ENCODE data around the gene KRTAP1-1.
"Not testable (repeated sequence)": the region's sequence is repeated elsewhere in the genome, so short reads cannot be mapped to it uniquely, and the experiment has no call there.

KRTAP1-1 gene, protein sequence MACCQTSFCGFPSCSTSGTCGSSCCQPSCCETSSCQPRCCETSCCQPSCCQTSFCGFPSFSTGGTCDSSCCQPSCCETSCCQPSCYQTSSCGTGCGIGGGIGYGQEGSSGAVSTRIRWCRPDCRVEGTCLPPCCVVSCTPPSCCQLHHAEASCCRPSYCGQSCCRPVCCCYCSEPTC

DNA sequence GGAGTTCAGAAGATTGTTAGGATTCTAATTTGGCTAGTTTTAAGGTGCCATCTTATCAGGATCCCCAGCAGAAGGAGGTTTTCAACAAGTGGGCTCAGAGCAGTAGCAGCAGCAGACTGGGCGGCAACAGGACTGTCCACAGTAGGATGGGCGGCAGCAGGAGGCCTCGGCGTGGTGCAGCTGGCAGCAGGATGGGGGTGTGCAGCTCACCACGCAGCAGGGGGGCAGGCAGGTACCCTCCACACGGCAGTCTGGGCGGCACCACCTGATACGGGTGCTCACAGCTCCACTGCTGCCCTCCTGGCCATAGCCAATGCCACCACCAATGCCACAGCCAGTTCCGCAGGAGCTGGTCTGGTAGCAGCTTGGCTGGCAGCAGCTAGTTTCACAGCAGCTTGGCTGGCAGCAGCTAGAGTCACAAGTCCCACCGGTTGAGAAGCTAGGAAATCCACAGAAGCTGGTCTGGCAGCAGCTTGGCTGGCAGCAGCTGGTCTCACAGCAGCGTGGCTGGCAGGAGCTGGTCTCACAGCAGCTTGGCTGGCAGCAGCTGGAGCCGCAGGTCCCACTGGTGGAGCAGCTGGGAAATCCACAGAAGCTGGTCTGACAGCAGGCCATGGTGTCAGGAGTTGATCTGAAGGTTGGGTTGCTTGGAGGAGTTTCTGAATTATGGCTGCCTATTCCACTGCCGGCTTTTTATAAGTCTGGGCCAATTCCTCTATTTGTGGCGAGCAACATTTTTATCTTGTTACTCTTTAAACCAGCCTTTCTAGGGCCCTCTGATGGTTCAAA, at the start of gene KRTAP1-1:
Gene KRTAP1-1, minus strand, starts transcription at position 668 of the 789 bp plus-strand sequence. Its CDS starts 53 bp downstream, at position 615.
- not testable (repeated sequence) for DNase-seq

DNA sequence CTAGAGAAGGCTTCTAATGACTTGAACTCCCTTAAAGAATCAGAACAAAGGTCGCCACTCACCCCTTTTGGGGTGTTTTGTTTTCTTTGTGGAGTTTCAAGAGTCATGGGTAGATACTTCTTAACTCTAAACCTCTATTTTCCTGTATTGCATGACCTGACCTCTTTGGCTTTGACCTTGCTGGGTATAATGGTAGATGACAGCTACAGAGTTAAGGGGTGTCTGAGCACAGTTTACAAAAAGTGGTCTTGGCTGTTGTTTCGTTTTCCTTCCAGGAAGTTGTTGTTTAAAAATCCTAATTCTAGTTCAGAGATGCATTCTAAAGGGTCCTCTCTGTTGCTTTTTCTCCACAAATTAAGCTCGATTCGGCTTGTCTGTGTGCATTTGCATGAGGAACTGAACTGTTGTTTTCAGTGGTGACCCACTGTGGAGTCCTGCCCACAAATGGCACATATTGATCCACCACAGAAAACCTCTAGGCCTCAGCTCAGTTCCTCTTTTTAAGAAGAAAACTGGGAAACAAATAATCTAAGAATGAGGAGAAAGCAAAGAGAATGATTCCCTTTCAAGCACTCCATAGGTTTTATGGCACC, 47.6 kb upstream of the KRTAP1-1 start:
- not testable (repeated sequence) for DNase-seq

DNA sequence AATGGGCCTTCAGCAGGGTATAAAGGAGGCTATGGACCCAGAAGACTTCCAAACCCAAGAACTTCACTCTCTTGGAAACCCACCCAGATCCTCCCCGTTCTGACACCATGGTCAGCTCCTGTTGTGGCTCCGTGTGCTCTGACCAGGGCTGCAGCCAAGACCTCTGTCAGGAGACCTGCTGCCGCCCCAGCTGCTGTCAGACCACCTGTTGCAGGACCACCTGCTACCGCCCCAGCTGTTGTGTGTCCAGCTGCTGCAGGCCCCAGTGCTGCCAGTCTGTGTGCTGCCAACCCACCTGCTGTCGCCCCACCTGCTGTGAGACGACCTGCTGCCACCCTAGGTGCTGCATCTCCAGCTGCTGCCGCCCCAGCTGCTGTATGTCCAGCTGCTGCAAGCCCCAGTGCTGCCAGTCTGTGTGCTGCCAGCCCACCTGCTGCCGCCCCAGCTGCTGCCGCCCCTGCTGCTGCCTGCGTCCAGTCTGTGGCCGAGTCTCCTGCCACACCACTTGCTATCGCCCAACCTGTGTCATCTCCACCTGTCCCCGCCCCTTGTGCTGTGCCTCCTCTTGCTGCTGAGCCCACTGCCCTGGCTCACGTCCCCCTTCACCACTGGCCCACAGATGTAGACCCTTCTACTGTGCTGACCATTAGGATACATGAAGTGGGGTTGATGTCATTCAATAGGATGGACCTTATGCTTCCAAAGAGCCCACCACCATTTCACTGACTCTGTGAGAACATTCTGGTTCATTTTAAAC, 43.0 kb upstream of the KRTAP1-1 start, which contains the start of gene KRTAP4-7:
Gene KRTAP4-7, plus strand, starts transcription at position 51 of the 757 bp plus-strand sequence. Its CDS starts 57 bp downstream, at position 108.
- DNase-seq, result not testable (repeated sequence)

DNA sequence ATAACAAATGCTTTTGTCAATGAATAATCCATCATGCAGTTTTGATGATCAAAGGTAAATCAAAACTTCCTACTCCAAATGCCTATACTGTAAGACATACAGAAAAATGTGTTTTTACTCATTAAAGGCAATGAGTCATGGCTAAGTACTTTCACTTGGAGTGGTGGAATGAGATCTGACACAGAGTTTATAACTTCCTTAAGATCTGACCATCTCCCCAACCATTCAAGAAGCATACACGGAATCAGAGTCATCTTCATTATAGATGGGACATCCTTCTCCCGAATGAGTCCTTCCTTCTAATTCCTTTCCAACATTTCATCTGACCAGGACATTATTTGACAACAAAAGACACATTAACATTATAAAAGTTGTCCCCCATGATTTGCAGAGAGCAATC, 42.2 kb upstream of the KRTAP1-1 start:
- DNase-seq, result not testable (repeated sequence)

DNA sequence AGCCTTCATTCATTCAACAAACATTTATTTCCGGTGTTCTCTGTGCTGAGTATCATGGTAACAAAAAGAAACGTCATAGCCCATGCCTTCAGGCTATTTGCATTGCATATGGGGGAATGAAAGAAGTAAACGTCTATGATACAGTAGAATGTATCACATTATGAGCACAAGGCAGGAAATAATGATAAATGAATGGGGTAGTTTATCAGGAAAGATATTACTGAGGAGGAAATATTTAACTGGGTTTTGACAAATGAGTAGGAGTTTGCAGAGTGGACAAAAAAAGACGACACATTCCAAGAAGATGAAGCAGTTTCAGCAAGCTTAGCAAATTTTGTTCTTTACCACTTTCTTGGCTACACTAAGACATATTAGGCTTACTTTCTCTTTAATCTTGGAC, 41.4 kb upstream of the KRTAP1-1 start:
- DNase-seq, result peak; percentile 45

DNA sequence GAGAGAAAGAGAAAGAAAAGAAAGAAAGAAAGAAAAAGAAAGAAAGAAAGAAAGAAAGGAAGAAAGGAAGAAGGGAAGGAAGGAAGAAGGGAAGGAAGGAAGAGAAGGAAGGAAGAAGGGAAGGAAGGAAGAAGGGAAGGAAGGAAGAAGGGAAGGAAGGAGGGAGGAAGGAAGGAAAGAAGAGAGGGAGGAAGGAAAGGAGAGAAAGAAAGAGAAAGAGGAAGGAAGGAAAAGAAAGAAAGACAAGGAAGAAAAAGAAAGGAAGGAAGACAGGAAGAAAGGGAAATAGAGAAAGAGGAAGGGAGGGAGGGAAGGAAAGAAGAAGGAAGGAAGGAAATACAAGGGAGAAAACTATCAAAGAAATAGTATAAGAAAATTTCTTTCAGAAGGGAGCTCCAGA, 35.5 kb upstream of the KRTAP1-1 start:
- DNase-seq, result no peak

DNA sequence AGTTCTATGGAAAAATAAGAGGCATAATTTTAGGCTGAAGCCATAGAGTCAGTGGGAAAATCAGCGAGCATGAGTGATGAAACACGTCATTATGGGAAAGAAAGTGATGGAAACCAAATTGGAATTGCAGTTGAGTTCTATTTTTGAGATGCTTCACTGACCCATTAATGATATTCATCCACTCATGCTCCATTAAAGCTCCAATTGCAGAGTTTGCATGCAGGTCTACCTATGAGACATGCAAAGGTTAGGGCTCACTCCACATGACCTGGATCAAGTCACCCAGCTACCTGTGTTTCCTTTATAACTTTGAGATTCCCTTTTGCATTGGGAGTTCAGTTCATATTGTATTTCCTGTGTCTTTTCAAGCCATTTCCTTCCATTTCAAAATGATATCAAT, 32.4 kb upstream of the KRTAP1-1 start:
- no peak for DNase-seq

DNA sequence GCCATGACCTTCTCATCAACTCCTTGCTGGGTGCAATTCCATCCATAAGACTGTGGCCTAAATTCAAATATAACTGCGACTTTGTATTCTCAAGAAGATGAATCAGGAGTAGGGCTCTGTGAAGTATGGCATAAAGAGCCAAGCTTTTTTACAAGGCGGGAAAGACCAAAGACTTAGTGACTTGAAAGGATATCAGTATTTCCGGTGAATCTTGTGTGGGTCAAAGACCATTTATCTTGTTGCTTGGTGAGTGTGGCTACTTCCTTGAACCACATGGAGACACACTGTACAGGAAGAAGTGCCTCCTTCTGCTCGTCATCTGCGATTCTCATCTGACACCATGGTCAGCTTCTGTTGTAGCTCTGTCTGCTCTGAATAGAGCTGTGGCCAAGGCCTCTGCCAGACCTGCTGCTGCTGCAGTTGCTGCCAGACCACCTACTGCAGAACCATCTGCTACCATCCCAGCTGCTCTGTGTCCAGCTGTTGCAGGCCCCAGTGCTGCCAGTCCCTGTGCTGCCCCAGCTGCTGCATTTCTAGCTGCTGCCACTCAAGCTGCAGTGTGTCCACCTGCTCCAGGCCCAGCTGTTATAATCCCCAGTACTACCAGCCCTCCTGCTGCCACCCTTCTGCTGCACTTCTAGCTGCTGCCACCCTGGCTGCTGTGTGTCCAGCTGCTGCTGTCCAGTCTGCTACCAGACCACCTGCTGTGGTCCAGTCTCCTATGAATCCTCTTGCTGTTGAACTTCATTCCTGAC, 30.5 kb upstream of the KRTAP1-1 start:
- no peak for DNase-seq

DNA sequence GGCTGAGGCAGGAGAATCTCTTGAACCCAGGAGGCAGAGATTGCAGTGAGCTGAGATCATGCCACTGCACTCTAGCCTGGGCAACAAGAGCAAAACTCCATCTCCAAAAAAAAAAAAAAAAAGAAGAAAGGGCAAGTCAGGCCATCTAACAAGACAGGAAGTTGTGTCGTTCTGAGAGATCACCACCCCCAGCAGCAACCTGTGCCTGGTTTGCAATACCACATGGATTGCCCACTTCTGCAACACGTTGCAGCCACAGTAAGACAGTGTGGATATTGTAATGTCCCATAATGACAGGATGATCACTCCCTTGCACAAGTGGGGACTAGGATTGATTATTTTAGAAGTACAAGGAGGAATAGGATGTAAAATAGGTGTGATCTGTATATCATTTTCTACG, 27.8 kb upstream of the KRTAP1-1 start:
- no peak for DNase-seq

DNA sequence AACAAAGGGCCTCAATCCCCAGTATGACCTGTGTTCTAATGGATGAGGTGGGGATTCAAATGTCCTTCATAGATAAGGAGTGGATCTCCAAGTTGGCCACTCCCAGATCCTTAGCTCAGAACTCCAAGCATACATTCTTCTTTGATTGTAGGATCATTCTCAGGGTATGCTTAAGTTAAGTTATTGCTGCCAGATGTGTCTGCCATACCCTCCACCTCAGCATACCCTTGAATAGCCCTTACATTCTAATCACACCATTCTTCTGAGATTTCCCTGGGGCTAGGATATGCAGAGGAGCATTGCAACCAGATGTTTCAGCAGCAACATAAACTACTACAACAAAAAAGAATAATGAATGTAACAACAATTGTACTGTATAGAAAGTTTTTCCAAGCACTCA, 26.0 kb upstream of the KRTAP1-1 start:
- DNase-seq, result no peak

DNA sequence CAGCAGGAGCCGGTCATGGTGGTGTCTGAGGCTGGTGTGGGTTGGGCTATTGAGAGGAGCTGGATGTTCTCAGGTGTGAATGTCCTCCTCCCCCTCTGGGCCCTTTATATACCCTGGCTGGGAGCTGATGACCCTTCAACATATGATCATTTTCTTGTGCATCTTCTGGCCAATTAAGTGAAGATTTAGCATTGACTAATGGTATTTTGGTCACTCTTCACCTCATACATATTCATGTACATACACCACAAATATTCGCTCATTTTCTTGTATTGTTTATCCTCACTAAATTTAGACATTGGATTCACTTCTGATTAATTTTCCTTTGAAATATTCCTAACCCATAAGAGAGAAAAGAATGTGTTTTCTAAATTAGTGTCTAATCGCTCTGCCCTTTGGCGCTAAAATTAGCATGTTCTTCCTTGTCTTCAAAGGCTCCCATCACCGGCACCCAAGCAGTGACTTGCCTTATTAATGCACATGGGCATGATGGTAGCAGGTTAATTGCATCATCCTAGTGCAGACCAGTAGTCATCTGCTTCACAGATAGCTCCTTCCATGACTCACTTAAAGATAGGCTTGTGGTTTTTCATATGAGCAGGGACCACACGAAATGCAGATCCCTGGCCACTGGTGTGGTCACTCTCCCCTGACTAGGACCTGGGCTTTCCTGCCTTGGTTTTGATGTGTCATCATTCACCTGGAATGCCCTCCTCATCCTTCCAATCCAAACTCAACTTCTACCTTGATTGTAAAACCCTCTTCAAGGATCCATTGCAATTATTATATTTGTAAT, 24.8 kb upstream of the KRTAP1-1 start, which contains the start of gene KRTAP2-4:
Gene KRTAP2-4, minus strand, starts transcription at position 51 of the 796 bp plus-strand sequence. Its CDS starts 34 bp downstream, at position 17.
- no peak for DNase-seq

DNA sequence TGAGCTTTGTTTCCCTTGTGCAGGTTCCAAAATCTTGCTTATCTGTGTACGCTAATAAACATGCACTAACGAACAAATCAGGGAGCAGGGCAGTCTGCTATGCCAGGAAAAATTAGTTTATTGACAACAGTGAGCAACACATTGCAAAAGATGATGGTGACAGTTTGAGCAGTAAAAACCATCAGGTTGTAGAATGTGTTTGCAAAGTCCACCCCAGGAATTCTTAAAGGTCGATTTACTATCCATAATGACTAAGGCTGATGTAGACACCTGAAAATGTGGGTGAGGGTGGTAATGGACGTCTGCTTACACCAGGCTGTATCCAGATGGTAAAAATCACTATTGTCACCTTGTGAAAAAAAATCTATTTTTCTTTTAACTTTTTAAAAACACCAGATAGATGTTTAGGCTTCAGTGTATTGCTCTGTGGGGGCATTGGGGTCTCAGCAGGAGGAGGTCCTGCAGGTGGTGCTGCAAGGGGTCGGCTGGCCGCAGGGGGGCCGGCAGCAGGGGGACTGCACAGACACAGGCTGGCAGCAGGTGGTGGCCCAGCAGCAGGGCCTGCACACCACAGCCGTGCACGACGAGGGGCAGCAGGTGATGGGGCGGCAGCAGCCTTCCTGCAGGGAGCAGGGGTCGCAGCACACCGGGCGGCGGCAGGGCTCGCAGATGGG, 23.9 kb upstream of the KRTAP1-1 start:
- DNase-seq, result not testable (repeated sequence)

DNA sequence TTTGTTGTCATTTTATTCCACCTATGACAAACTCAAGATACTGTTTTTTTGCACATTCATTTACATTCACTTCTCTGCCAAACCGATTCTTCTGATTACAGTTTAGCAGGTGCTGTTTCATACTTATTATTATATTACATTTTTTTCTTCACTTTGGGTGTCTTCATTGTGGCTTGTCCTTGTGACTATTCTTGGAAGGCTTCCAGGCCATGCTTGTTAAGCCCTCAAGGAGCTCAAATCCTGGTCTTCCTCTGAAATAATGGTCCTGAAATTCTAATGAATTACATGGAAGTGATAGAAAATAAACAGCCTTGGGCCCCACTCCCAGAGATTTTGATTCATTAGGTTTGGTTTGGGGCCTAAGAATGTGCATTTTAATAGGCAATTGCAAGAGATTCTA, 23.1 kb upstream of the KRTAP1-1 start:
- DNase-seq, result no peak

DNA sequence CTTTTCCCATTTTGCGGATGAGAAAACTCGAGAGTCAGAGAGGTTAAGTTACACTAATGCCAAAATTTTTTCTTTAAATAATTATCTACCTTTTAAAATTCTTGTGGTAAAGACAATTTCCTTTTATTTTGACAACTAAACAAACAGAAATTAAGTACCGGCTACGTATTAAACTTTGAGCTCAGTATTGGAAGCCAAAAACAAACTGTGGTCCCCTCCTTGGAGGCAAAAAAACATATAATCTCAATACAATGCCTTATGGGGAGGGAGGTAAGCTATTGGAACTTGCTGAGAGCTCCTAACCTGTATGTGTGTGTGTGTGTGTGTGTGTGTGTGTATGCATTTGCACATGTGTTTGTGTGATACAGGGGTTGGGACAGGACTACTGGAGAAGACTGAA, 22.2 kb upstream of the KRTAP1-1 start:
- DNase-seq, result no peak

DNA sequence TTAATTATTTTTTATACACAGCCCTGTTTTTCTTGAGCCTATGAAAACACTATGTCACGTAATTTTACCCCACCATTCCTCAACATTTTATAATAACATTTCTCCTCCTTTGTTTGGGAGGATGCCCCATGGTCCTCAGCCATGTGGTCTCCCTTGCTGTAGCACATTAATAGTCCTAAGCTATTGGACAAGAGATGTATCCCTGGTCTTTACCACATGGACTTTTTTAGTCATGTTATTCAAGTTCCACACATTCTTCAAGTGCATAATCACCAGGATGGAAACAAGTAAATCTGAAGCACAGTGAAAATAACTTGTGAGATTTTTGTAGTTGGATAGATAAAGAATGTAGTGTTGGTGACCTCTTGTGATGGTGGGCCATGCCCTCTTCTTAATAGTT, 20.7 kb upstream of the KRTAP1-1 start:
- DNase-seq, result peak; percentile 61

DNA sequence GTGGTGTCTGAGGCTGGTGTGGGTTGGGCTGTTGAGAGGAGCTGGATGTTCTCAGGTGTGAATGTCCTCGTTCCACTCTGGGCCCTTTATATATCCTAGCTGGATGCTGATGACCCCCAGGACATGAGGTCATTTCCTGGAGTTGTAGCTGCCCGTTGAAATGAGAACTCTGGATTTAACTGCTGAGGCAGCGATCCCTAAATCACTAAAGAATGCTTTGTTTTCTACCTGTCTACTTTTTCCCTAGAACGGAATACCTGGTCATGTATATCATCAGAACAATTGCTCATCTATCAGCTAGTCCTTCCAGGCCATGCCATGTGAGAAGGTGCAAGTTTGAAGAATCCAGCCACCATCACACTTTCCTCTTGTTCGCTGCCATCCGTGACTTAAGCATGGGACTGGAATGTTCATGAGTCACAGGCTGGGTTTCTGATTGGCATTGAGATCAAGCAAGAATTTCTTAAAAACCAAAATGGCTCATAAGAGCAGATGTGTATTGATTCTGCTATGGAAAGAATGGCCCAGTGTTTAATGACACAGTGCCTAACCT, 18.9 kb upstream of the KRTAP1-1 start, which contains the start of gene KRTAP2-3:
Gene KRTAP2-3, minus strand, starts transcription at position 63 of the 553 bp plus-strand sequence. CDS start 64 bp downstream, outside the sequence.
- peak; percentile 90 for DNase-seq

DNA sequence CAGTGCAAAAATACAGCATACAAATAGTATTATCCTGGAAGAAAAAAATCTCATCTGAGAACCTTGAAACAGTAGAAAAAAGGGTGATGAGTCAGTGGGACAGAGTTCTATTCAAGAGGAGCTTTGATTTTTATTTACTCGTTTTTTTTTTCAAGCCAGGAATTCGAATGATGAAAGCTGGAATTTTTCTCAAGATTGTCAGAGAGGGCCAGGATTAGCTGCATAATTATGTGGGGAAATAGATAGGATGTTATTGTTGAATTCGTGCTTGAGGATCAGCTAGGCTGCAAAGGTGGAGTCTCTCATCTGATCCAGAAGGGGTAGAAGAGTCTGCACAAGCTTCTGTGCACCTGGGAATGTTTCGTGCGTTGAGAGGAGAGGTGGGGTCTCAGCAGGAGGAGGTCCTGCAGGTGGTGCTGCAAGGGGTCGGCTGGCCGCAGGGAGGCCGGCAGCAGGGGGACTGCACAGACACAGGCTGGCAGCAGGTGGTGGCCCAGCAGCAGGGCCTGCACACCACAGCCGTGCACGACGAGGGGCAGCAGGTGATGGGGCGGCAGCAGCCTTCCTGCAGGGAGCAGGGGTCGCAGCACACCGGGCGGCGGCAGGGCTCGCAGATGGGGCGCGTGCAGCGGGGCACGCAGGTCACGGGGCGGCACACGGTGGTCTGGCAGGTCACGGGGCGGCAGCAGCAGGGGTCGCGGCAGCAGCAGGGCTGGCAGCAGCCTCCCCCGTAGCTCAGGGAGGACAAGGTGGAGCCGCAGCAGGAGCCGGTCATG, 18.2 kb upstream of the KRTAP1-1 start:
- DNase-seq, result peak; percentile 69

DNA sequence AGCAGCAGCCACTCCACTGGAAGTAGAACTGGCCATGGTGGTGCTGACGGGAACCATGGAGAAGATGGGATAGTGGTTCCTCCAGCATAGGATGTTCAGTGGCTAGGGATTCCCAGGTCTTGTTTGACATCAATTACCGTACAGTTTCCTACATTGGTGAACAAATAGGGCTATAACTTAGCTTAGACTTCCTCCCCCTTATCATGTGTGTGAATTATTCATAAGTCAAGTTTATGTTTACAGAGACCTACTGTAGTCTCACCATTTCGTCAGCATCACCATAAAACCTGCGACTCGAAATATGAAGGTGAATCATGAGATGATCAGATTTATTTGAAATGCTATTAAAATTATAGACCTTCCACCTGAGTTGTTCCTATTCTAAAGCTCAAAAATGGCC, 17.5 kb upstream of the KRTAP1-1 start:
- DNase-seq, result no peak

DNA sequence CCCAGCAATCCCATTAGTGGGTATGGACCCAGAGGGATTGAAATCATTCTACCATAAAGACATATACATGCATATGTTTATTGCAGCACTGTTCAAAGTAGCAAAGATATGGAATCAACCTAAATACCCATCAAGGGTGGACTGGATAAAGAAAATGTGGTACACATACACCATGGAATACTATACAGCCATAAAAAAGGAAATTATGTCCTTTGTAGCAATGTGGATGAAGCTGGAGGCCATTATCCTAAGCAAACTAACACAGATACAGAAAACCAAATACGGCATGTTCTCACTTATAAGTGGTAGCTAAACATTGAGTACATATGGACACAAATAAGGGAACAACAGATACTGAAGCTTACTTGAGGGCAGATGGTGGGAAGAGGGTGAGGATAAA, 16.3 kb upstream of the KRTAP1-1 start:
- DNase-seq, result no peak

DNA sequence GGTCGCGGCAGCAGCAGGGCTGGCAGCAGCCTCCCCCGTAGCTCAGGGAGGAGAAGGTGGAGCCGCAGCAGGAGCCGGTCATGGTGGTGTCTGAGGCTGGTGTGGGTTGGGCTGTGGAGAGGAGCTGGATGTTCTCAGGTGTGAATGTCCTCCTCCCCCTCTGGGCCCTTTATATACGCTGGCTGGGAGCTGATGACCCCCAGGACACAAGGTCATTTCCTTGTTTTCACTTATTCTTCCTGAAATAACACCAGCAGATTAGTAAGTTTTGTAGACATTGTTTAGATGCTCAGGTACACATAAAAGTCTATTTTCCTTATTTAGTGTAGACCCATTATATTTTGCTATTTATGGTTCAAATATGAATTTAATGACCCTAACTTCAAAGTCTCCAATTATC, 13.9 kb upstream of the KRTAP1-1 start, which contains the start of gene KRTAP2-2:
Gene KRTAP2-2, minus strand, starts transcription at position 101 of the 400 bp plus-strand sequence. Its CDS starts 19 bp downstream, at position 82.
- not testable (repeated sequence) for DNase-seq
